Lung microvascular endothelial cell (primary cell): ENCODE data around the gene TPD52L2. TPM values are rescaled to one million over a fixed set of nuclear protein-coding genes. Genes with fewer than 3 reads are reported as not detected.
"Not testable (repeated sequence)": the region's sequence is repeated elsewhere in the genome, so short reads cannot be mapped to it uniquely, and the experiment has no call there.

Source experiments
- DNase-seq, 2 donors: peaks; one replicate each; pipeline versions ENCODE4 v3.0.0 to v3.0.0-alpha.2; 2010; ENCODE audit warnings: low read depth in 2 of 2
- total RNA-seq: library from RNA; depleted of rRNA; stranded (reverse); fragments of >200 nt; gene quantifications from 2 replicates; pipeline ENCODE4 v1.2.1, GENCODE V29; 2014

The TPD52L2 gene
- total RNA-seq, 1 donor from 2014 or later = 113 TPM

- DNase-seq = no peak
Measured at GRCh38 chr20:63855363-63856097, 9.5 kb upstream of the TPD52L2 start.

- no peak for DNase-seq
Measured at GRCh38 chr20:63856098-63856511, 9.0 kb upstream of the TPD52L2 start.

- no peak for DNase-seq
Measured at GRCh38 chr20:63857764-63858392, 7.2 kb upstream of the TPD52L2 start.

- peak; percentile 62 to 67 for DNase-seq
Measured at GRCh38 chr20:63858393-63859165, 6.5 kb upstream of the TPD52L2 start.

- no peak for DNase-seq
Measured at GRCh38 chr20:63859166-63859699, 5.8 kb upstream of the TPD52L2 start.

GRCh38 chr20:63860325-63861051 is 4.6 kb upstream of the TPD52L2 start:
- no peak for DNase-seq

- DNase-seq = no peak
Measured at GRCh38 chr20:63861365-63861934, 3.6 kb upstream of the TPD52L2 start, which contains the start of gene ABHD16B. Gene ABHD16B, plus strand, starts transcription at chr20:63861498. Its CDS starts 43 bp downstream, at chr20:63861541.

GRCh38 chr20:63861981-63862901 is 2.8 kb upstream of the TPD52L2 start:
- DNase-seq = no peak

- DNase-seq = no peak
Measured at GRCh38 chr20:63863021-63863797, 1.9 kb upstream of the TPD52L2 start.

- peak; percentile 90 for DNase-seq
Measured at GRCh38 chr20:63863798-63864544, 1.1 kb upstream of the TPD52L2 start.

- no peak for DNase-seq
Measured at GRCh38 chr20:63864545-63864977, 509 bp upstream of the TPD52L2 start.

GRCh38 chr20:63867042-63867441 is 2.0 kb downstream of the TPD52L2 start:
- not testable (repeated sequence) for DNase-seq

GRCh38 chr20:63868264-63868663 is 3.2 kb downstream of the TPD52L2 start:
- DNase-seq = no peak

- peak; percentile 96 to 99 for DNase-seq
Measured at GRCh38 chr20:63873477-63873971, 8.5 kb downstream of the TPD52L2 start.

- DNase-seq = peak in 1 of 2 donors; percentile 31
Measured at GRCh38 chr20:63874241-63874640, 9.2 kb downstream of the TPD52L2 start.

GRCh38 chr20:63876489-63877036 is 11.5 kb downstream of the TPD52L2 start:
- DNase-seq = no peak

GRCh38 chr20:63877755-63878470 is 12.8 kb downstream of the TPD52L2 start:
- DNase-seq = no peak
